ENCODE results near the gene BTN1A1. TPM values are rescaled to one million over a fixed set of nuclear protein-coding genes. Genes with fewer than 3 reads are reported as not detected.
A peak's percentile ranks its signal among the peaks of the same experiment; 100 is the strongest.

BTN1A1 gene
- total RNA-seq, 1 experiment from 2014 or later: not detected

GRCh38 chr6:26553635-26554446 lies 53.7 kb downstream of the BTN1A1 start:
- Mint-ChIP-seq H3K36me3 (ENCODE audit: insufficient read depth, unreplicated experiment) (peaks cover 7% of the 10 kb centered on the region), H3K27me3 (ENCODE audit: insufficient read depth, unreplicated experiment) (no peaks in the 10 kb centered on the region), H3K4me1 (ENCODE audit: insufficient read depth, unreplicated experiment) (peaks cover 21% of the 10 kb centered on the region), H3K9me3 (ENCODE audit: unreplicated experiment) (no peaks in the 10 kb centered on the region), H3K27ac (ENCODE audit: low read depth, unreplicated experiment) (no peak overlapping the region), H3K4me3 (ENCODE audit: unreplicated experiment) (no peak overlapping the region)
- POLR2A ChIA-PET: interaction anchor here (0.6 to 7.2 kb wide), 23 partner anchors 11 to 1258 kb away, joined by 3 to 76 read pairs (median 4); partner anchors contain the start of gene HMGN4
- DNase-seq (ENCODE audit: unreplicated experiment): peak; percentile 95
- no peak for TF ChIP-seq CTCF (IDR thresholded peaks at IDR 0.05; ENCODE audit: unreplicated experiment)
- intact Hi-C loops (cut with micrococcal nuclease): loop anchor here (1.0 to 5.0 kb wide), 3 partner anchors 16 to 223 kb away; partner anchors contain the start of gene HMGN4
- CTCF ChIA-PET: interaction anchor here (0.6 to 1.7 kb wide), 3 partner anchors 16 to 212 kb away, joined by 3 to 4 read pairs (median 4); partner anchors contain the start of gene HMGN4
- no TSS peak for BruUV-seq (replicated peaks)

- Mint-ChIP-seq H3K27me3 (ENCODE audit: insufficient read depth, unreplicated experiment) (no peaks in the 10 kb centered on the region), H3K4me3 (ENCODE audit: unreplicated experiment) (no peak overlapping the region), H3K27ac (ENCODE audit: low read depth, unreplicated experiment) (no peak overlapping the region), H3K4me1 (ENCODE audit: insufficient read depth, unreplicated experiment) (peaks cover 21% of the 10 kb centered on the region), H3K9me3 (ENCODE audit: unreplicated experiment) (no peaks in the 10 kb centered on the region), H3K36me3 (ENCODE audit: insufficient read depth, unreplicated experiment) (peaks cover 7% of the 10 kb centered on the region)
- ChIA-PET POLR2A (interaction anchor here (0.7 to 7.2 kb wide), 12 partner anchors 13 to 272 kb away, joined by 3 to 76 read pairs (median 6); partner anchors contain the start of gene HMGN4), CTCF (interaction anchor here (0.9 kb wide), 1 partner anchor 213 kb away, joined by 4 read pairs; no protein-coding TSS in a partner anchor)
- DNase-seq (ENCODE audit: unreplicated experiment): no peak
- TF ChIP-seq CTCF (IDR thresholded peaks at IDR 0.05; ENCODE audit: unreplicated experiment): no peak
- intact Hi-C loops (cut with micrococcal nuclease): loop anchor here (2.0 to 5.0 kb wide), 2 partner anchors 212 to 224 kb away; no protein-coding TSS in a partner anchor
- no TSS peak for BruUV-seq (replicated peaks)
Observed at GRCh38 chr6:26554447-26554696, 54.3 kb downstream of the BTN1A1 start.

- peaks cover 7% of the 10 kb centered on the region for H3K36me3 Mint-ChIP-seq (ENCODE audit: insufficient read depth, unreplicated experiment)
- H3K4me3 Mint-ChIP-seq (ENCODE audit: unreplicated experiment): no peak overlapping the region
- H3K27me3 Mint-ChIP-seq (ENCODE audit: insufficient read depth, unreplicated experiment): no peaks in the 10 kb centered on the region
- no TSS peak for BruUV-seq (replicated peaks)
- no peak for TF ChIP-seq CTCF (IDR thresholded peaks at IDR 0.05; ENCODE audit: unreplicated experiment)
- H3K4me1 Mint-ChIP-seq (ENCODE audit: insufficient read depth, unreplicated experiment): peaks cover 21% of the 10 kb centered on the region
- intact Hi-C loops (cut with micrococcal nuclease): loop anchor here (2.0 to 5.0 kb wide), 2 partner anchors 213 to 224 kb away; no protein-coding TSS in a partner anchor
- POLR2A ChIA-PET: interaction anchor here (0.7 to 7.2 kb wide), 7 partner anchors 17 to 245 kb away, joined by 3 to 76 read pairs (median 4); partner anchors contain the start of genes HMGN4 and ZNF322
- CTCF ChIA-PET: interaction anchor here (0.9 kb wide), 1 partner anchor 213 kb away, joined by 4 read pairs; no protein-coding TSS in a partner anchor
- DNase-seq (ENCODE audit: unreplicated experiment): peak; percentile 53
- H3K9me3 Mint-ChIP-seq (ENCODE audit: unreplicated experiment): no peaks in the 10 kb centered on the region
- H3K27ac Mint-ChIP-seq (ENCODE audit: low read depth, unreplicated experiment): no peak overlapping the region
Observed at GRCh38 chr6:26554697-26555504, 54.8 kb downstream of the BTN1A1 start.

Measured in MCF 10A (cell line).